PC-9 (cell line): ENCODE data around the gene DYRK3. TPM values are rescaled to one million over a fixed set of nuclear protein-coding genes. Genes with fewer than 3 reads are reported as not detected.

Experiments
- BruUV-seq: library from RNA; stranded (reverse); fragments of 400-500 nt; replicated peaks from 2 replicates; lab custom pipeline; 2021; lab: Mats Ljungman, UMichigan
- CTCF ChIA-PET: fragments of 300-600 bp; sonication (Branson Sonifier 250); formaldehyde crosslinking; loops from one replicate; lab custom pipeline; 2022; ENCODE audit warnings: antibody characterized with exemption; lab: Charles Lee
- POLR2A ChIA-PET: fragments of 300-600 bp; sonication (Branson Sonifier 250); formaldehyde crosslinking; loops from one replicate; lab custom pipeline; 2022; ENCODE audit warnings: antibody characterized with exemption; ENCODE audit not compliant: unreplicated experiment; lab: Charles Lee
- DNase-seq, 2 experiments: peaks; one replicate each; pipeline versions ENCODE4 v3.0.0 to v3.0.0-alpha.2; 2015 to 2022; ENCODE audit warnings: mixed read lengths in 1 of 2
- H2AFZ ChIP-seq: fragments of 200-600 bp; sonication (generic); 2 replicates; pipeline ENCODE4 v1.8.1; 2017; ENCODE audit warnings: antibody characterized with exemption
- H3F3A ChIP-seq: fragments of 200-600 bp; sonication (generic); 2 replicates; pipeline ENCODE4 v1.8.1; 2017; ENCODE audit warnings: antibody characterized with exemption, mild to moderate bottlenecking, low read depth; ENCODE audit not compliant: insufficient read depth
- H3K27ac ChIP-seq: fragments of 200-600 bp; sonication (generic); 2 replicates; pipeline ENCODE4 v1.6.1; 2016; ENCODE audit warnings: mixed run types
- H3K27me3 ChIP-seq: fragments of 200-600 bp; sonication (generic); 2 replicates; pipeline ENCODE4 v1.6.1; 2016; ENCODE audit warnings: low read depth, mixed run types; ENCODE audit not compliant: insufficient read depth
- H3K36me3 ChIP-seq: fragments of 200-600 bp; sonication (generic); 2 replicates; pipeline ENCODE4 v1.6.1; 2016; ENCODE audit warnings: low read depth, mixed run types
- H3K4me1 ChIP-seq: fragments of 200-600 bp; sonication (generic); replicated peaks from 2 replicates; pipeline ENCODE4 v1.6.1; 2016; ENCODE audit warnings: mixed run types; ENCODE audit not compliant: insufficient read depth
- H3K4me2 ChIP-seq: fragments of 200-600 bp; sonication (generic); 2 replicates; pipeline ENCODE4 v1.6.1; 2017; ENCODE audit warnings: mixed run types
- H3K4me3 ChIP-seq: fragments of 200-600 bp; sonication (generic); 2 replicates; pipeline ENCODE4 v1.6.1; 2016; ENCODE audit warnings: mixed run types
- H3K79me2 ChIP-seq: fragments of 200-600 bp; sonication (generic); 2 replicates; pipeline ENCODE4 v1.6.1; 2017; ENCODE audit warnings: low read depth, mixed run types
- H3K9me2 ChIP-seq: fragments of 200-600 bp; sonication (generic); 2 replicates; pipeline ENCODE4 v1.8.1; 2017; ENCODE audit warnings: mild to moderate bottlenecking; ENCODE audit not compliant: insufficient read depth
- H3K9me3 ChIP-seq: fragments of 200-600 bp; sonication (generic); 2 replicates; pipeline ENCODE4 v1.8.1; 2016; ENCODE audit warnings: low read depth; ENCODE audit not compliant: insufficient read depth
- H4K20me1 ChIP-seq: fragments of 200-600 bp; sonication (generic); 2 replicates; pipeline ENCODE4 v1.8.1; 2017; ENCODE audit not compliant: insufficient read depth
- EZH2 ChIP-seq: fragments of 200-600 bp; sonication (generic); IDR thresholded peaks from 2 replicates; pipeline ENCODE4 v1.8.0; 2017; ENCODE audit warnings: antibody characterized with exemption, low read depth
- intact Hi-C: fragments of 100-400 bp; cut with micrococcal nuclease; formaldehyde crosslinking; loops from one replicate; pipeline ENCODE4 v1.10.0; 2022; ENCODE audit not compliant: unreplicated experiment
- total RNA-seq: library from RNA; stranded (reverse); gene quantifications from 2 replicates; pipeline ENCODE4 v1.2.3, GENCODE V29; 2021
- TF ChIP-seq, protein P1 (sequence below): fragments of 200-600 bp; sonication (generic); conservative IDR thresholded peaks from 2 replicates; pipeline ENCODE4 v1.6.1; 2017; ENCODE audit warnings: mixed run types, antibody characterized with exemption, mild to moderate bottlenecking, moderate library complexity

The DYRK3 gene
- total RNA-seq, 1 experiment from 2014 or later, result 3.3 TPM

DNA sequence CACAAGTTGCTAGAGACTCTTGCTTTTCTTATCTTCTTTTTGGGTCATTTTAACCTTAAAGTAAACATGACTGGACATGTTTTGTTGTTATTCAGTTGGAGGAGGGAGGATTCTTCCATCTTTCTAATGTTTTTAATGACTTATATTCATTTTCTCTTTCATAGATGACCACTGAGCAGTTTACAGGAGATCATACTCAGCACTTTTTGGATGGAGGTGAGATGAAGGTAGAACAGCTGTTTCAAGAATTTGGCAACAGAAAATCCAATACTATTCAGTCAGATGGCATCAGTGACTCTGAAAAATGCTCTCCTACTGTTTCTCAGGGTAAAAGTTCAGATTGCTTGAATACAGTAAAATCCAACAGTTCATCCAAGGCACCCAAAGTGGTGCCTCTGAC is 11.9 kb downstream of the DYRK3 start:
- no TSS peak for BruUV-seq

DNA sequence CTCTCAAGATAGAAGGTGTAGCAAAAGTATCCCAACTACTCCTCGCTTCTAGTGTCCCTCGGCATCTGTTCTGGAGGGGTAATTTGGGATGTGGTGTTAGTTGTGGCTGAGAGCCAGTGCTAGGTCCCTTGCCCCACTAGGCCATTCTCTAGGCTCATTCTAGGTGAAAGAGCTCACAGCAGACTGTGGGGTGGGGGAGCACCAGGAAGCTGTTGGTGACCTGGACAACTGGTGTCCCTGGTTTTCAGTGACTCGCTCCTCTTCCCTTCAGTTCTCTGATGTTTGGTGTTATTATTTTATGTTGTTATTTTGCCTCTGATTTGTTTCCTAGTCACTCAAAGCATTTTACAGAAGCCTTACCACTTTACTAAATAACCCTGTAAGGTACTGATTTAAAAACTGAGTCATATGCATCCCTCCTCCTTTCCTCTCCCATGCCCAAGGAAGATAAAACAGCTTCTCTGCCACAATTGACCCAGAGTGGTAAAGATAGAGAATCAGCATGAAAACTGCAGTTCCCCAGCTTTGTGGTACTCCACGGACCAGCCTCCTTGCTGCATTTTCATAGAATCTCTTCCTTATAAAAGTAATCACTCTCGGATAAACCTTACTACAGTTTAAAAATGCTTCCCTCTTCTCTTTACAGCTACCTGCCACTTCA is 14.1 kb downstream of the DYRK3 start:
- Histone ChIP-seq H3K9me3 (no peaks in the 10 kb centered on the region), H3K4me3 (no peak overlapping the region), H3K4me2 (peak overlapping the region; percentile 26), H3K9me2 (no peaks in the 10 kb centered on the region), H3K27me3 (no peaks in the 10 kb centered on the region), H2AFZ (peak overlapping the region; percentile 42; the same call in 1 of the 2 replicates), H4K20me1 (no peaks in the 10 kb centered on the region), H3F3A (0 out of 2 replicates have a peak, but pooled peaks cover 6% of the 10 kb centered on the region), H3K36me3 (no peaks in the 10 kb centered on the region), H3K79me2 (no peaks in the 10 kb centered on the region), H3K4me1 (peaks cover 10% of the 10 kb centered on the region), H3K27ac (peak overlapping the region; percentile 35)
- intact Hi-C loops, result no loop called here
- ChIA-PET POLR2A (no interaction called here), CTCF (interaction anchor here (0.6 to 2.1 kb wide), 4 partner anchors 14 to 205 kb away, joined by 3 to 11 read pairs (median 4); partner anchors contain the start of gene DYRK3)
- DNase-seq, result peak; percentile 14 to 74
- no TSS peak for BruUV-seq
- TF ChIP-seq, protein P1, sequence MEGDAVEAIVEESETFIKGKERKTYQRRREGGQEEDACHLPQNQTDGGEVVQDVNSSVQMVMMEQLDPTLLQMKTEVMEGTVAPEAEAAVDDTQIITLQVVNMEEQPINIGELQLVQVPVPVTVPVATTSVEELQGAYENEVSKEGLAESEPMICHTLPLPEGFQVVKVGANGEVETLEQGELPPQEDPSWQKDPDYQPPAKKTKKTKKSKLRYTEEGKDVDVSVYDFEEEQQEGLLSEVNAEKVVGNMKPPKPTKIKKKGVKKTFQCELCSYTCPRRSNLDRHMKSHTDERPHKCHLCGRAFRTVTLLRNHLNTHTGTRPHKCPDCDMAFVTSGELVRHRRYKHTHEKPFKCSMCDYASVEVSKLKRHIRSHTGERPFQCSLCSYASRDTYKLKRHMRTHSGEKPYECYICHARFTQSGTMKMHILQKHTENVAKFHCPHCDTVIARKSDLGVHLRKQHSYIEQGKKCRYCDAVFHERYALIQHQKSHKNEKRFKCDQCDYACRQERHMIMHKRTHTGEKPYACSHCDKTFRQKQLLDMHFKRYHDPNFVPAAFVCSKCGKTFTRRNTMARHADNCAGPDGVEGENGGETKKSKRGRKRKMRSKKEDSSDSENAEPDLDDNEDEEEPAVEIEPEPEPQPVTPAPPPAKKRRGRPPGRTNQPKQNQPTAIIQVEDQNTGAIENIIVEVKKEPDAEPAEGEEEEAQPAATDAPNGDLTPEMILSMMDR, result no peak
- no peak for TF ChIP-seq EZH2

More for the DNA sequence above, 11.9 kb downstream of the DYRK3 start:
- no peak overlapping the region for H3K27ac ChIP-seq
- intact Hi-C loops, result no loop called here
- H4K20me1 ChIP-seq, result no peaks in the 10 kb centered on the region
- no peaks in the 10 kb centered on the region for H3K9me3 ChIP-seq
- no peak overlapping the region for H2AFZ ChIP-seq
- no peak overlapping the region for H3K4me3 ChIP-seq
- no peaks in the 10 kb centered on the region for H3K27me3 ChIP-seq
- 0 out of 2 replicates have a peak, but pooled peaks cover 6% of the 10 kb centered on the region for H3F3A ChIP-seq
- POLR2A ChIA-PET, result no interaction called here
- TF ChIP-seq, protein P1, result no peak
- TF ChIP-seq EZH2, result no peak
- peaks cover 10% of the 10 kb centered on the region for H3K4me1 ChIP-seq
- no peak for DNase-seq
- H3K79me2 ChIP-seq, result no peaks in the 10 kb centered on the region
- H3K9me2 ChIP-seq, result no peaks in the 10 kb centered on the region
- H3K36me3 ChIP-seq, result no peaks in the 10 kb centered on the region
- H3K4me2 ChIP-seq, result no peak overlapping the region
- CTCF ChIA-PET, result no interaction called here

DNA sequence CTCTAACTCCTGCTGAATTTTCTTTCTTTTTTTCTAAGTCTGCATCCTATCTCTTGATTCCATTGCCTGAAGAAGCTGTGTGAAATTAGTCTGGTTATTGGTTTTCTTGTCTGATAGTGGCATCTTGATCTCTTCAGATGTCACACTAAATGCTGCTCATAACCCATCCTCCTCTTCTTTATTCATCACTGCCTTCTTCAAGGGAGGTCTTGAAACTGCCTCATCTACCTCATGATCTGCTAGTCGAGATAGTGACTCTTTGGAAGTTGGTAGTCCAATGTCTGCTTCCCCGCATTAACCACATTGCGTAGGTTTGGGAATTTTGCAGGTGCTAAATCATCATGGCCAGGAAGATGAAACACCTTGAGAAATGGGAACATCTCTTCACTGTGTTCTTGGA is 15.7 kb downstream of the DYRK3 start:
- peaks cover 10% of the 10 kb centered on the region for H3K4me1 ChIP-seq
- H3K27me3 ChIP-seq, result no peaks in the 10 kb centered on the region
- ChIA-PET POLR2A (no interaction called here), CTCF (no interaction called here)
- no peaks in the 10 kb centered on the region for H3K9me2 ChIP-seq
- no peak for DNase-seq
- intact Hi-C loops, result no loop called here
- BruUV-seq, result no TSS peak
- H2AFZ ChIP-seq, result no peak overlapping the region
- H3K9me3 ChIP-seq, result no peaks in the 10 kb centered on the region
- H4K20me1 ChIP-seq, result no peaks in the 10 kb centered on the region
- H3F3A ChIP-seq, result 0 out of 2 replicates have a peak, but pooled peaks cover 6% of the 10 kb centered on the region
- no peaks in the 10 kb centered on the region for H3K36me3 ChIP-seq
- no peaks in the 10 kb centered on the region for H3K79me2 ChIP-seq
- TF ChIP-seq, protein P1, result no peak
- TF ChIP-seq EZH2, result no peak
- no peak overlapping the region for H3K4me3 ChIP-seq
- H3K4me2 ChIP-seq, result no peak overlapping the region
- no peak overlapping the region for H3K27ac ChIP-seq
